ENCODE results near the gene OR5K4.
"Not testable (repeated sequence)": the region's sequence is repeated elsewhere in the genome, so short reads cannot be mapped to it uniquely, and the experiment has no call there.

Gene OR5K4

GRCh38 chr3:98371853-98372252, 18.2 kb downstream of the OR5K4 start:
- FAIRE-seq = no peak

GRCh38 chr3:98372445-98372844, 18.8 kb downstream of the OR5K4 start:
- FAIRE-seq = no peak

- FAIRE-seq = no peak
Observed at GRCh38 chr3:98376631-98377030, 23.0 kb downstream of the OR5K4 start.

GRCh38 chr3:98388147-98388546, 34.5 kb downstream of the OR5K4 start:
- no peak for FAIRE-seq

GRCh38 chr3:98390366-98390765, 36.7 kb downstream of the OR5K4 start, which contains the start of gene OR5K3:
Gene OR5K3, plus strand, starts transcription at chr3:98390666. Its CDS starts 0 bp downstream, at chr3:98390666.
- FAIRE-seq = no peak

GRCh38 chr3:98395101-98395500, 41.4 kb downstream of the OR5K4 start:
- FAIRE-seq = no peak

GRCh38 chr3:98396482-98396881, 42.8 kb downstream of the OR5K4 start:
- FAIRE-seq = not testable (repeated sequence)

GRCh38 chr3:98398513-98398912, 44.9 kb downstream of the OR5K4 start:
- FAIRE-seq = no peak

- no peak for FAIRE-seq
Observed at GRCh38 chr3:98402507-98402906, 48.9 kb downstream of the OR5K4 start.

- FAIRE-seq = no peak
Observed at GRCh38 chr3:98404010-98404409, 50.4 kb downstream of the OR5K4 start.
